RWPE2 (cell line): Measurements from ENCODE around the gene PTPN3.

Source experiments
- ATAC-seq: fragments of 200-7000 bp; cut with Tn5 transposase; 3 replicates; pipeline ENCODE4 v1.9.1; 2021; ENCODE audit warnings: low read depth
- DNase-seq: peaks from one replicate; pipeline ENCODE4 v3.0.0-alpha.2; 2020; ENCODE audit warnings: low spot score
- H3K27ac ChIP-seq: fragments of 450-650 bp; 2 replicates; pipeline ENCODE4 v1.5.1; 2017; ENCODE audit warnings: mild to moderate bottlenecking; ENCODE audit not compliant: poor library complexity, severe bottlenecking
- H3K27me3 ChIP-seq: fragments of 250-450 bp; sonication (Bioruptor Pico); 2 replicates; pipeline ENCODE4 v1.5.1; 2021; ENCODE audit warnings: mild to moderate bottlenecking, moderate library complexity; ENCODE audit not compliant: insufficient read depth, poor library complexity, severe bottlenecking
- H3K36me3 ChIP-seq: fragments of 250-450 bp; sonication (Bioruptor Pico); 2 replicates; pipeline ENCODE4 v1.5.1; 2020; ENCODE audit warnings: low read depth, mild to moderate bottlenecking, moderate library complexity
- H3K4me1 ChIP-seq: fragments of 250-450 bp; sonication (Bioruptor Pico); 2 replicates; pipeline ENCODE4 v1.5.1; 2021; ENCODE audit warnings: mild to moderate bottlenecking, moderate library complexity; ENCODE audit not compliant: insufficient read depth, poor library complexity, severe bottlenecking
- H3K4me3 ChIP-seq: fragments of 250-450 bp; sonication (Bioruptor Pico); 2 replicates; pipeline ENCODE4 v1.5.1; 2021; ENCODE audit warnings: mild to moderate bottlenecking, moderate library complexity; ENCODE audit not compliant: severe bottlenecking
- H3K9me3 ChIP-seq: fragments of 250-450 bp; sonication (Bioruptor Pico); 2 replicates; pipeline ENCODE4 v1.5.1; 2021; ENCODE audit warnings: mild to moderate bottlenecking, moderate library complexity; ENCODE audit not compliant: severe bottlenecking
- CTCF ChIP-seq: fragments of 450-650 bp; IDR thresholded peaks from one replicate; pipeline ENCODE4 v1.5.1; 2017; ENCODE audit warnings: mild to moderate bottlenecking, moderate library complexity; ENCODE audit not compliant: poor library complexity, severe bottlenecking

Gene PTPN3

GRCh38 chr9:109483744-109484429 is 14.2 kb downstream of the PTPN3 start:
- Histone ChIP-seq H3K9me3 (no peaks in the 10 kb centered on the region), H3K4me3 (no peak overlapping the region), H3K27me3 (no peaks in the 10 kb centered on the region), H3K27ac (no peak overlapping the region), H3K36me3 (peaks cover 25% of the 10 kb centered on the region), H3K4me1 (peaks cover 3% of the 10 kb centered on the region)
- DNase-seq (no peak), ATAC-seq (no peak)
- TF ChIP-seq CTCF: no peak

- Histone ChIP-seq H3K4me1 (peaks cover 16% of the 10 kb centered on the region), H3K27me3 (no peaks in the 10 kb centered on the region), H3K4me3 (no peak overlapping the region), H3K36me3 (peaks cover 25% of the 10 kb centered on the region), H3K9me3 (no peaks in the 10 kb centered on the region), H3K27ac (no peak overlapping the region)
- TF ChIP-seq CTCF: no peak
- ATAC-seq: no peak
- DNase-seq: no peak
Observed at GRCh38 chr9:109482391-109482916, 15.7 kb downstream of the PTPN3 start.

- Histone ChIP-seq H3K4me1 (peaks cover 22% of the 10 kb centered on the region), H3K4me3 (no peak overlapping the region), H3K27ac (no peak overlapping the region), H3K9me3 (no peaks in the 10 kb centered on the region), H3K36me3 (peaks cover 25% of the 10 kb centered on the region), H3K27me3 (no peaks in the 10 kb centered on the region)
- no peak for TF ChIP-seq CTCF
- ATAC-seq (no peak), DNase-seq (no peak)
Observed at GRCh38 chr9:109481856-109482255, 16.3 kb downstream of the PTPN3 start.

- ATAC-seq: no peak
- no peaks in the 10 kb centered on the region for H3K27me3 ChIP-seq
- H3K9me3 ChIP-seq: no peaks in the 10 kb centered on the region
- TF ChIP-seq CTCF: no peak
- peaks cover 32% of the 10 kb centered on the region for H3K36me3 ChIP-seq
- H3K4me1 ChIP-seq: peaks cover 38% of the 10 kb centered on the region
- no peak for DNase-seq
- H3K27ac ChIP-seq: no peak overlapping the region
- no peak overlapping the region for H3K4me3 ChIP-seq
Observed at GRCh38 chr9:109479822-109480221, 18.3 kb downstream of the PTPN3 start.
